HG02763 (cell line): ENCODE data around the gene MBP.
"Not testable (repeated sequence)": the region's sequence is repeated elsewhere in the genome, so short reads cannot be mapped to it uniquely, and the experiment has no call there.

Source experiments
- ATAC-seq: cut with Tn5 transposase; IDR thresholded peaks from one replicate; pipeline ENCODE4 v1.9.1; 2021; ENCODE audit warnings: mild to moderate bottlenecking, moderate library complexity; ENCODE audit not compliant: unreplicated experiment

The MBP gene

DNA sequence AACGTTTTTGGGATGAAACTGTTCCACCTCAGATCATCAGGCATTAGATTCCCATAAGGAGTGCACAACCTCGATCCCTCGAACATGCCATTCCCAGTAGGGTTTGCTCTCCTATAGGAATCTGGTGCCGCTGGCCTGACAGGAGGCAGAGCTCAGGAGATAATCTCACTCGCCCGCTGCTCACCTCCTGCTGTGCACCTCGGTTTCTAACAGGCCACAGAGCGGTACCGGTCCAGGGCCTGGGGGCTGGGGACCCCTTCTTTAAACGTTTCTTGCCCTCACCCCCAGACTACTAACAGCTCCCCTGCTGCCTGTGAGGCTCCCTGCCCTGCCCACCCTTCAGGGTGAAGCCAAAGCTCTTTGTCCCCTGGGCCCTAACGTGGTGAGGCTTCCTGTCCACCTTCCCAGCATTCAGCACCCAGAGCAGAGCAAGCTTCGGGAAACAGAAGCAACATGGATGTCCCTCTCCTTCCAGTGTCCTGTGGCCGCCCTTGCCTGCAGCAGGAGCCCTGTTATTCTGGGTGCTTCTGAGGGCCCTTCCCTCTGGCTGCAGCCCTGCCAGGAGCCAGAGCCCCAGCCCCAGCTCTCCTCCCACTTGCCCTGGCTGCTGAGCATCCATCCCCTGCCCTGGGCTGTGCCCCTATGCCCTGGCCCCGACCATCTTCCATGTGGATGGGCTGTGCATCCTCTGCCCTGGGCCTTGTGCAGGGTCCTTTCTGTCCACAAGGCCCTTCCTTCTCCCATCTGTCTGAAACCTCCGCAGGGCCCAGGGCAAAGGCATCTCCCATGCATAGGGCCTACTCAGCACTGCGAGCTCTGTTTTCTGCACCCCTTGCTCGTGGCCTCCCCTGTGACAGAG is 140.1 kb downstream of the MBP start:
- ATAC-seq = no peak

DNA sequence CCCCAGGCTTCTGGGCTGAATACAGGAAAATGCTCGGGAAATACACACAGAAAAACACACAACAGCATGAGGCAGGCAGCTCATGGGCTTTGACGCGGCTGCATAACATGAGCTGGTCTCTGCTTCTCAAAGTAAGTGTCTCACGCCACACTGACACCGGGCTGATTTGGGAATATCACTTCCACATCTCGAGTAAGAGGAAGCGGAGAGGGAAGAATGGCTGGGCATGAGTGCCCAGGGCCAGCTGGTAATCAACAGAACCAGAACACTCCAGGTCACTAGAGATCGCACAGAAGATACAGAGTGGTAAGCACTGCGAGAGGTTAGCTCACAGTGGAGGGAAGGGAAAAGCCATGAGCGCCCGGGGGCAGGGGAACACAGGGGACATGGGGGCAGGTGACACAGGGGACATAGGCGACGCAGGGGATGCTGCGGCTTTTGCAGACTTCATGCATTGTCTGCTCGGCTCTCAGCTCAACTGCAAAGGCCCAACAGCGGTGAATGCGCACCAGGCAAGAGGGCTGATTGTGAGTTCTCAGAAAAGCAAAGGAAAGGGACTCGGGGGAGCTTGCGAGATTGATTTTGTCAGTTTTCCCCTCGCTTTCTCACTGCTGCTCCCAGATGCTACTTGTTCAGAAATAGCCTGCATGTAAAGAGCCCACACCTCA is 141.4 kb downstream of the MBP start:
- ATAC-seq = no peak

DNA sequence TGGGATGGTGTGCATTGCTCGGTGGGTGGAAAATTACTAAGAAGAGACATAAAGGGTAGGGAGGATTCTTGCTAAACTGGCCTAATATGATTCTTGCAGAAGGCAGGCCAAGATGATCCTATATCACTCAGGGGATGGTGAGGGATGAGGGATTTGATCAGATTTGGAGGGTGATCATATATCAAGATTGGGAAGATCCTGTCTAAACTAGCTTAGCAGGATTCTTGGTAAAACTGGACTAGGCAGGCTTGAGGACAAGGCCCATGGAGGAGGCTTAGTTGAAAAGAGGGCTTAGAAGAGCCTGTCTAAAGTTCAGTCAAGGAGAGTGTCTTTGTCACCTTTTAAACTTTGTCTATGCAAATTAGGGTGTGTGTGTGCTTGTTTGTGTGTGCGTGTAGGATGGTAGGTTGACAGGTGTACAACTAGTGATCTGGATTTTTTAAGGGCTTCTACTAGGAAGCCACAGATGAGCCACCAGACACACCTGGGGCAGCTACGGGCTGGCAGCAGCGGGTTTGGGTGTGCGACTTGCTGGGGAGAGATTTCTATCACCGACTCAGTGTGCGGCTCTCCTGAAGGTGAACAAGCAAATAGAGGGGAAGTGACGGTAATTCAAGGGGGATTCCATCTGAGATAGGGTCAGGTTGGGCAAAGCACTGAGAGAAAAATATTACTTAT is 142.1 kb downstream of the MBP start:
- ATAC-seq = not testable (repeated sequence)

DNA sequence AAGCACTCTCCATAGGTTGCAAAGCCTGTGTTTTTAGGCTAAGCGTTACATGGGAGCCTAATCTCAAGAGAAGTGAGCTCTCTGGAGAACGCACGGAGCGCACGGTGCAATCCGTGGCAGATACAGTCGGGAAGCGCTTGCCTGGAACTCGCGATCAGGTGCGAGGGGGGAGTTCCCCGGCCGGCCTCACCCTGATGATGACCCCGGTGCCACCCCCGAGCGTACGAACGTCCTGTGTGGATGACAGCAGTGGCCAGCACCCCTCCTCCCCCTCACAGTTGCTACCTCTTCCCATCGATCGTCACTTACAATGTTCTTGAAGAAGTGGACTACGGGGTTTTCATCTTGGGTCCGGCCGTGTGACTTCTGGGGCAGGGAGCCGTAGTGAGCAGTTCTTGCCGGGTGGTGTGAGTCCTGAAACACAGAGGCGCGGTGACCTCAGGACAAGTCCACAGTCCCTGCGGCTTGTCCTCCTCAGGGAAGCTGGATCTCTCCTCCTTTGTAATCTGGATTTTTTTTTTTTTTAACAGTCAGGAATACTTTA is 142.9 kb downstream of the MBP start:
- no peak for ATAC-seq

DNA sequence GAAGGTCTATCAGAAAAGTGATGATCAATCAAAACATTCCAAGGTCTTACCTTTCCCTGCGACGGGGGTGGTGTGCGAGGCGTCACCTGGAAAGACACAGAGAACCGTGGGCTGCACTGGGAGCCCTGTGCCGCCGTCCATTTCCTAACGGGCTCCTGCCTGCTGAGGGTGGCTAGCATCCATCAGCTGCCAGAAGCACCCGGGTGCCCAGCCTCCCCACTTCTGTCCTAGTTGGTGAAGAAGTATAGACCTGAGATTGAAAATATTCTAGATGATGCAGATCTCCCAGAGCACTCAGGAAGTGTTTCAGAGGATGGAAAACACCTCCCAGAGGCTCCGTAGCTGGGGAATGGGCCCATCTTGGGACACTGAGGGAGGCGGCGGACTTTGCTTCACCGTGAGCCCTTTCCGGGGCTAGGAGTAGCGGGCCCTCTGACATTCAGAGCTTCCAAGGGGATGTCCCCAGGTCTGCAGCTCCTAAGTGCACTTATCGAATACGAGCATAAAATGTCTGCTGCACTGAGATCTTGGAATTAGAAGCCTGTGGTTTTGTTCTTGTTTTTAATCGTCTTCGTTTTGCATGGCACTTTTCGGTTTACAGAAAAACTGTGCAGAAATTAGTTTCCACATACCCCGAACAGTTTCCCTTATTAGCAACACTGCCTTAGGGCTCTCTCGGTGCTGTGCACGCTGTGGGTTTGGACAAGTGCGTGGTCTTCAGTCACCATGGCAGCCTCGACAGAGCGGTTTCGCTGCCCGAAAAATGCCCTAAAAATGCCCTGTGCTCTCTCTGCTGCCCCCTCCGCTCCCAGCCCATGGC is 143.5 kb downstream of the MBP start:
- ATAC-seq = no peak

DNA sequence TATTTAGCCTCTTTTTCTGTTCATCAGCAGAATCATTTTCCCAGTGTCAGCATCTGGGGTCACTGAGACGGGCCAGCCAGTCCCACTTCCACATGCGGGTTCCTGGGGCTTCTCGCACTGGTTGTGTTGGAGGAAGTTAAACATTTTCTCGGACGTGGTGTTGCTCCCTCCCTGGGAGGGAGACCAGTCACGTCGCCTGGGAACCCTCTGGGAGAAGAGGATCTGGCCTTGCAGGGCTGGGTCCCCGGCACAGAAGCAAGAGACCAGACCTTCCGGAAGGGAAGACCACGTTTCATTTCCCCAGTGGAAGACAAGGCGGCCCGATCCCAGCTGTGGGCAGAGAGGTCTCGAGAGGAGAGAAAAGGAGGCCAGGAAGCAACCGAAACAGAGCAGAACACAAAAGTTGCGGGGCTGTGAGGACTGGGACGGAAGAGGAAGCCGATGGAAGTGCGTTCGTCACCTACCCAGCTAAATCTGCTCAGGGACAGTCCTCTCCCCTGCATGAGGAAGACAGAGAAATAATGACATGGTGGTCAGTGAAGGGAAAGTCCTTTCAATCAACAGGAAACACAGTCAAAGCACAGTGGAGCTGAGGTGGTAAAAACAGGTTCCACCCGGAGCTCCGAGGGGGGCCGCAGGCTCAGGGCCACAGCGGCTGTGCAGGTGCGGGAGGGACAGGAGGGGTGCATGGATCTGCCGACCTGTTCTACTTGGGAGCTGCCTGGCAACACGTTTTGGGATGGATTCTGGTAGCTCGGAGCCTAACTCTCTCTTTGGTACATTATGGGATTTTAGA is 144.4 kb downstream of the MBP start:
- ATAC-seq = no peak

DNA sequence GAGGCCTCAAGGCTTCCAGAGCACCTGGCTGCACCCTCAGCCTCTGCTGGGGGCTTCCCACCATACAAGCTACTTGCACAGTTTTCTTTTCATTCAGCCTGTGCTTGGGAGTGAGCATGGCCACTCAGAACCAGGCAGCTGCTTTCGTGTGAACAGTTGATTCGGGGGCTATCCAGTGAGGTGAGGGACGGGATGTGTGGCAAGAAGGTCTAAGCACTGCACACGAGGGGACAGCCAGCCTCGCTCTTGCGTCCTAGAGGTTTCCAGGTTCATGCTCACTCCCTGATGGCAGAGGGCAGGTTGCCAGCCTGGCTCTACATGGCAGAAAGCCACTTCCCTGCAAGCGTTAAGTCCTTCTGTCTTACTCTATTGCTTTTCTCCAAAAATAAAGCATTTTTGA is 146.2 kb downstream of the MBP start:
- ATAC-seq = no peak

DNA sequence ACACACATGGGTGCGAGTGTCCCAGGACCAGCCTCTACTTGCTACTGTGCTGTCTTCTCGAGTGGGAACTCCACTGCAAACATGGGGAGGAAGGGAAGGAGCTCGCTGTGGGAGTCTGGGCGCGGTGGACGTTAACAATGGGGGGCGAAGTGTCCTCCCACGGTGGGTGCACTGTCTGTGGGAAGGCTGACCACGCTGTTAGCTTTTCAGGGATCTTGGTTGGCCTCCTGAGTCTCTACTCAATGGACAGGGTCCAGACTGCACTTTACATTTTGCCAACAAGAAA is 146.7 kb downstream of the MBP start:
- no peak for ATAC-seq

DNA sequence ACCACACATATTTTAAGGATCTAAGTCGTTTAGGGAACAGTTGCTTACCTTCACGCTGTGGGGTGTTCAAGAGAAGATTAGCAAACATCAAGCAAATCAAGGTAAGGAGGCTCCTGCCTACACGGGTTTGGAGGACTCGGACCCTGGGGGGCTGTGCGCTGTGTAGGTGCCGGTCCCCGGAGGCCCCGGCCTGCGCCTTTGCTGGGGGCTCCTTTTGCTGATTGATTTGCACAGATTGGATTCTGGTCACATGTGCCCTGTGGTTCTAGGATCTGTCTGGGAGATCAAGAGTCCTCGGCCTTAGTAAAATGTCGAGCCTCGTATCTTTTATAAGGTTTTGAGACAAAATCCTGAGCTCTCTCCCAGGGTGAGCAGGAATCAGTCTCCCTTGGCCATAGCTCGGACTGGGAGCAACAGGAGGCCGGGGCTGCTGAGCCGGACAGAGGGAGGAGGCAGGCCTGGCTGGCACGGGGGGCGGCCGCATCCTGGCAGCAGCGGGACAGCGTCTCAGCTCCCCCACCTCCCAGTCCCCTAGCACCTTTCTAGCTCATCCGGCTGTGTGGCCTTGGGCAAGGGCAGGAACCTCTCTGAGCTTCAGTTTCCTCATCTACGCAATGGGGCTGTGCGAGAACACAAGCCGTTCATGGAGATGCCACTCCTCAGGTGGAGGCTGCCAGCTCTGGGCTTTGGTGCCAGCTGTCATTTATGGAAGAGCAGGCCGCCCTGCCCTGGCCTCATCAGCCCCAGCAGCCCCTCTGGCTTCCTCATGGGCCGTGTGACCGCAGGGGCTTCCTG is 147.2 kb downstream of the MBP start:
- ATAC-seq = no peak

DNA sequence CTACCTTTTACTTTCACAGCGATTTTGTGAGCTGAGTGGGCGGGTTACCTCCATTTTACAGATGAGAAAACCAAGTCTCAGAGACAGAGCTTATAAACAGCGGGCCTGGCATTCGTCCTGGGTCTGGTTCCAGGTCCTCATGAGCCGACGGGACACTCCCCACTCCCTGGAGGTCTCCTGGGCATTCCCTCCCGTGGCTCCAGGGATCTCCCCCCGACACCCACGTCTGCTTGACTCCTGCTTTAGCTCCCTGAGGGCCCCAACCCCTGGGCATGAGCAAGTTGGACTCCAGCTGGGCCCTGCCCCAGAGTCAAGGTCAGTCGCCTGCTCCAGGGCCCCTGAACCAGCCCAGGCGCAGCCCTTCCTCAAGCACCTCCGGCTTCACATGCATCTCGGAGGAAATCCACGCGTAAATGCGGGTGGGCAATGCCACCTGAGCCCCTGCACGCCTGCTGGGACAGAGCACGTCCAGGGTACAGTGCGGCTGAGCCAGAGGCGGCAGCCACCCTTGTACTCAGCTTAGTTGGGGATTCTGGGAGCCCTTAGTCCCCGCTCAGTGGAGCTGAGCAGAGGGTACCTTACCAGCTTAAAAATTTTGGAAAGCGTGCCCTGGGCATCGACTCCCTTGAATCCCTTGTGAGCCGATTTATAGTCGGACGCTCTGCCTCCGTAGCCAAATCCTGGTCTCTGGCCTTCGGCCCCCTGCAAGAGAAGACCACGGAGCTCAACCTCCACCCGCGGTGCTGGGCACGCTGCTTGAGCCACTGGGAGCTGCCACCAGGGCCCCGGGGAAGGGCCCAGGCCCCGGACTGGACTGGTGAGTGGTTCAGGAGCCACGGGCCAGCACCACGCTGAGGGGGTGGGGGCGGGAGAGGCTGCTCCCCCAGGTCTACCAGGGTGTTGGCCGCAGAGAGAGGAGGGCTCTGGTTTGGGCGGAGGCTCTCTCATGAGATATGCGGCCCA is 148.1 kb downstream of the MBP start:
- ATAC-seq = no peak

DNA sequence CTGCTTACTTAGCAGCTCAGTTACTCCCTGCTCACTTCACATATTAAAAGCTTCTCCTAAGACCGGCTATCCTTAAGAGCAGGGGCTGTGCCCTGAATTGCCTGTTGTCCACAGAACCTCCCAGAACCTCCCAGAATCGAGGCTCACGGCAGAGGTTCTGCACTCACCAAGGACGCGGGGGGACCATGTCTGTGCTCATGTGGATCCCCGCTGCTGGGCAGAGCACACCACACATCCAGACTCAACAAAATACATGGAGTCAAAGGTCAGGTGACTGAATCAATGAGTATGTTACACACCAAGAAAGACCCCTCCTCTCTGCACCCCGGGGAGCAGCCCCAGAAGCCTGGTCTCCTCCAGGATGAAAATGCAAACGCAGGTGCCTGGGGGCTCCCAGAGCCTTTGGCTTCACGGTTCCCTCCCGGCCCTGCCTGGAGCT is 149.0 kb downstream of the MBP start:
- ATAC-seq = no peak

DNA sequence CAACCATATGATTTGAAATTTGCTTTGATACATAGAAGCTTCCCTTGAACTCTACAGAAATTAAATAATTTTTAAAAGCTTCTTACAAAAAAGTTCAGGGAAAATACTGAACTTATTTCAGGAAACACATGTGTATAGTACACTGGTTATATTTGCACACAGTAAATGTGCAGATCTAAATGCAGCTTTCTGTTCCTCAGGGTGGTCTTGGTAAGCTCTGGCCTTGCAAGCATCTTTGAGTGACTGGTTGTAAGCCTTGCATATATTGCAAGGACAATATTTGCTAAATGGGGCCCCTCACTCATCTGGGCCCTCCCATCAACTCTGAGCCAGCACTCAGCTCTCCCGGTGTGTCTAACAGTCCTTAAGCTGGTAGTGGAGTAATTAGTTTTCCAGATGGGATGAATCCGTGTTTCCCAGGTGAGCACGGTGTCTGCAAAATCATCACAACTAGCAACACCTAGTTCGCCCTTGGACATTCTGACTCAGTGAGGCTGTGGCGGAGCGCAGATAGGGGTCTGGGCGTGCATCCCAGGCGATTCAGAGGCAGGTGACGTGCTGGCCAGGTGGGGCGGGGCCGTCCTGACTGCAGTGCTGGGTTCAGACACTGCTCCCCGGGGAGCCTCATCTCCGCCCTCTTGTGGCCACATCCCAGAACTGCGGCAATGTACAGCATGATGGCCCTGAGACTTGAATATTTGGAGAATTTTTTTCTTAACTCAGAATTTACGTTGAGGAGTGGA is 149.6 kb downstream of the MBP start:
- peak; percentile 73 for ATAC-seq

DNA sequence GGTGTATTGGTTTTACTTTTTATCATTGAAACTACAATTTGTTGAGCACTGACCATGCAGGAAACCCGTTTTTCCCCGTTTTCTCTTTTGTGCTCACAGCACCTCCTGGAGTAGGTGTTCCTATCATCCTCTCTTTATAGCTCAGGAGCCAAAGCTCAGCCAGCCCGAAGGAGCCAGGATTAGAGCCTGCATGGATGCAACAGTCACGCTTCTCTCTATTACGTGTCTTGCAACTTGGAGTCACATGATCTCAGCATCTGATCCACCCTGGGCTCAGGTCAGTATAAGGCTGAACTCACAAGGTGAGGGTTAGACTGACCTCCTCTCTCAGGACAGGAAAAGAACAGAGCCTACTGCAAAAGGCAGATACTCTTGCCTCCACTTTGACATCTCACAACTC is 150.5 kb downstream of the MBP start:
- ATAC-seq = no peak

DNA sequence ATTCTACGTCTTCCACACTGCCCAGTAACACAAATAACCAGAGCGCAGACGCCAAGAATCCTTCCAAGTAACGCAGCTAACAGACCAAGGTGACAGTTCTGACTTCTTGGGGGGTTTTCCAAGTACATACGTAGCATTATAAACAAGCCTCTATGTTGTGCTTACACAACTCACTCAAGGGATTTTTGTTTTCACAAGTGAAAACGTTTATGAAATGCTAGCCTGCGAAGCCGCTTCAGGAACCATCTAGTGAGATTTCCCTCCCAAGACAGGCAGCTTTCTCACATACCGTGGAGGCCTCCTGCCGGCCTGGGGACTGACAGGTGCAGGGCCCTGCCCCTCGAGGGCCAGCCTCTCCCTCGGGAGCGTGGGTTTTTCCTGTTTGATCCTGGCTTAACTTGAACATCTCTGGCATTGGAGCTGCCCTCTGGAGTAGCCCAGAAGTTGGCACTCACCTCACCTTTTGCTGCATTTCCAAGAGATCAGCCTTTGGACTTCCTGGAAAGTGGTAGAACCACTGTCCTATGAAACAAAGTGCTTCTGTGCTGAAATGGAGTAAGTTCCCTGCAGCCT is 151.1 kb downstream of the MBP start:
- peak; percentile 37 for ATAC-seq

DNA sequence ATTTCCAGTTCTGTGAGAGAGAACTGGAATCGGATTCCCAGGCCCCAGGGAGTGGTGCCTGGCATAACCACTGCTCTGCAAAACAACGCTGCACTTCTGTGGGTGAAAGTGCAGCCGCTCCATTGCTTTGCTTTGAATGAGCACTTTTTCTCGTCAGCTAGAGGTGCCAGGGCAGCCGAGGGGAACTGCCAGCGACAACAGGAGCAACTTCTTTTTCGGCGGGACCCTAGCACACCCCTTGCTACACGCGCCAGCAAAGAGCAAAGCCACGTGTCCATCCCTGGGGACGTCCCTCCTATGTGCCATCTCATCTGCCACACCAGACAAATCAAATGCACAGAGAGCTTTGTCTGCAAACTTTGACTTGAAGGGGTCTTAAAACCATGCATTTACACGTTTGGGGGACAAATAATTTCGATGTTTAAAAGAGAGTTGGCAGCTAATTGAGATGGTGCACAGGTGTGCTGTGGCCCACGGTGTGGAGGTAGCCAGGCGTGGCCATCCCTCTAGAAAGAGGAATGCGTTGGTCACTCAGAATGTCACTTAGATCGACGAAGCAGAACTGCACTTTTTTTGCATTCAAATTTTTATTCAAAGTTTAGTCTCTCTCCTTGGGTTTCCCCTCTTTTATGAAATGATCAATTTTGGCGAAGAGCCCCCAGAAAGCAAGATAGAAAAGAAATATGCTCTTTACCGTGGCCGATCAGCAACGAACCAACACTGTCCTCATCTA is 151.8 kb downstream of the MBP start:
- peak; percentile 34 for ATAC-seq

DNA sequence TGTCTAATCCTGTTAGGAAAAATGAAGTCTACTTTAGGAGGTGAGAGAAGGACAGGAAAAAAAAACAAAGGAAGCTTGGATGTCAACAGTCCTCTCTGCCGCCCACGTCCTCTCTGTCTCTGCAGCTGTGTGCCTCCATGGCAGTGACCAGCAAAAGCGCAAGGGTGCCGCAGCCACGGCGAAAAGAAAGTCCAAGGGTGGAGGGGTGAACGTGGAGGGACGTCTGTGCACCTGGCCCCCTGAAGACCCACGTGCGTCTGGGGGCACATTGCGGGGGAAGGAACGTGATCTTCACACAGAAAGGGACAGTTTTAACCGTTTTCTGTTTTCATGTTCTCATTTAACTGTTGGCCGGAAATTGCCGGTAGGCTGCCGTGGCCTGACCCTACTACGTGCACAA is 152.7 kb downstream of the MBP start:
- ATAC-seq = no peak
